HG03066 (cell line): ENCODE results near the gene FOXP1.

Source experiments
- ATAC-seq: cut with Tn5 transposase; IDR thresholded peaks from one replicate; pipeline ENCODE4 v1.9.1; 2021; ENCODE audit warnings: low read depth; ENCODE audit not compliant: unreplicated experiment

The FOXP1 gene

GRCh38 chr3:71583566-71584393 is at the start of gene FOXP1:
Gene FOXP1 (minus strand): TSS chr3:71583728. CDS start chr3:71198381, 385,347 bp downstream.
- ATAC-seq, result no peak

- ATAC-seq, result no peak
These were observed 46.2 kb upstream of the FOXP1 start for GRCh38 chr3:71629711-71630110.

GRCh38 chr3:71629289-71629688 is 45.8 kb upstream of the FOXP1 start:
- ATAC-seq, result no peak

GRCh38 chr3:71628522-71628921 is 45.0 kb upstream of the FOXP1 start:
- no peak for ATAC-seq

GRCh38 chr3:71625676-71626075 is 42.1 kb upstream of the FOXP1 start:
- no peak for ATAC-seq

- ATAC-seq, result no peak
These were observed 38.5 kb upstream of the FOXP1 start for GRCh38 chr3:71621825-71622537.

GRCh38 chr3:71618538-71618937 is 35.0 kb upstream of the FOXP1 start:
- ATAC-seq, result no peak

- no peak for ATAC-seq
These were observed 33.1 kb upstream of the FOXP1 start for GRCh38 chr3:71616571-71617021.

- no peak for ATAC-seq
These were observed 31.3 kb upstream of the FOXP1 start for GRCh38 chr3:71614869-71615268.

- no peak for ATAC-seq
These were observed 30.9 kb upstream of the FOXP1 start for GRCh38 chr3:71614426-71614825.

GRCh38 chr3:71611099-71611498 is 27.6 kb upstream of the FOXP1 start:
- no peak for ATAC-seq

- no peak for ATAC-seq
These were observed 23.8 kb upstream of the FOXP1 start for GRCh38 chr3:71607364-71607763.

- ATAC-seq, result no peak
These were observed 23.1 kb upstream of the FOXP1 start for GRCh38 chr3:71606582-71606981.

- no peak for ATAC-seq
These were observed 18.7 kb upstream of the FOXP1 start for GRCh38 chr3:71602256-71602655.

- ATAC-seq, result no peak
These were observed 18.3 kb upstream of the FOXP1 start for GRCh38 chr3:71601811-71602210.

- ATAC-seq, result no peak
These were observed 17.2 kb upstream of the FOXP1 start for GRCh38 chr3:71600646-71601288.

- ATAC-seq, result no peak
These were observed 15.9 kb upstream of the FOXP1 start for GRCh38 chr3:71599416-71599815.

- no peak for ATAC-seq
These were observed 14.8 kb upstream of the FOXP1 start for GRCh38 chr3:71598292-71598691.

GRCh38 chr3:71597286-71597685 is 13.8 kb upstream of the FOXP1 start:
- ATAC-seq, result no peak

- ATAC-seq, result no peak
These were observed 9.6 kb upstream of the FOXP1 start for GRCh38 chr3:71593106-71593505.

- ATAC-seq, result no peak
These were observed 7.6 kb upstream of the FOXP1 start for GRCh38 chr3:71591101-71591500.
